Erythroblast (primary cell): Measurements from ENCODE around the gene UBE2H.

Experiments
- GATA1 ChIP-seq: IDR thresholded peaks from 2 replicates; pipeline ENCODE4 v1.6.1; 2011; ENCODE audit warnings: low read depth, mild to moderate bottlenecking, control low read depth, low read length, moderate library complexity
- POLR2A ChIP-seq: IDR thresholded peaks from 2 replicates; pipeline ENCODE4 v1.6.1; 2011; ENCODE audit warnings: mild to moderate bottlenecking, low read length

DNA sequence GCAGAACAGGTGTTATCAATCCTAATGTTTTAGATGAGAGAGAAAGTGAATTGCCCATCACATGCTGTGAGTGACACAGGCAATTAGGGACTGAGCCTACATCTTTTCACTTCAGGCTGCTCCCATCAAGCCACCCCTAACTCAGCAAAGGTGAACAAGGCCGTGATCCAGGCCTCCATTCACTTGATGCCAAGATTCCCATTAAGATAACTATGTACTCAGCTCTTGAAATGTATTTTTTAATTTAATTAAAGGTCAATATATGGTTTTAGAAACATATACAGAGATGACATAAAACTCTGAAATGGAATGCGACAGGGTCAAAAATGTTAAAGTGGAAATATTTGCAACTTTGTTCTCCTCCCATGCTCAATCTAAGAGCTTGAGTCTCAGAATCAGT lies 27.9 kb upstream of the UBE2H start:
- TF ChIP-seq POLR2A (no peak), GATA1 (no peak)
